Psoas muscle (tissue), 8 donors: ENCODE results near the gene TMEM255B. TPM values are rescaled to one million over a fixed set of nuclear protein-coding genes. Genes with fewer than 3 reads are reported as not detected.

Experiments
- ATAC-seq, 4 donors: fragments of 200-7000 bp; cut with Tn5 transposase; one replicate each; pipeline ENCODE4 v1.9.1; 2020; ENCODE audit warnings: moderate library complexity in 3 of 4, mild to moderate bottlenecking in 2 of 4
- DNase-seq, 2 donors: peaks; one replicate each; pipeline ENCODE4 v3.0.0-alpha.2; 2020
- H3K27ac ChIP-seq: fragments of 200-600 bp; one replicate; pipeline ENCODE4 v1.8.0; 2022
- H3K27me3 ChIP-seq, 3 donors: fragments of 200-600 bp in 1 of 3; one replicate each; pipeline versions ENCODE4 v1.6.1 to v1.8.0; 2013 to 2022; ENCODE audit warnings: low read length in 2 of 3, mild to moderate bottlenecking in 2 of 3, moderate library complexity in 1 of 3; ENCODE audit not compliant: insufficient read depth in 3 of 3
- H3K36me3 ChIP-seq, 2 donors: fragments of 200-600 bp in 1 of 2; one replicate each; pipeline versions ENCODE4 v1.6.1 to v1.8.0; 2013 to 2022; ENCODE audit warnings: low read depth in 1 of 2, mild to moderate bottlenecking in 1 of 2, moderate library complexity in 1 of 2; ENCODE audit not compliant: insufficient read depth in 1 of 2
- H3K4me1 ChIP-seq: fragments of 200-600 bp; one replicate; pipeline ENCODE4 v1.8.0; 2022
- H3K4me3 ChIP-seq: fragments of 200-600 bp; one replicate; pipeline ENCODE4 v1.8.0; 2022; ENCODE audit warnings: mild to moderate bottlenecking
- H3K9me3 ChIP-seq: fragments of 200-600 bp; one replicate; pipeline ENCODE4 v1.8.0; 2022
- CTCF ChIP-seq: fragments of 200-600 bp; IDR thresholded peaks from one replicate; pipeline ENCODE4 v1.8.0; 2022; ENCODE audit warnings: antibody characterized with exemption
- WGBS, 3 donors: extraction: QIAGEN DNeasy Blood & Tissue Kit; methylation state at CpG; one replicate each; pipeline versions ENCODE4 v1.1.6 to v1.1.7; 2013; 5-methylcytosine and 5-hydroxymethylcytosine counted together
- intact Hi-C, 2 donors: fragments of 100-400 bp; cut with DNase I; formaldehyde crosslinking; loops; one replicate each; pipeline versions ENCODE4 v1.11.0 to v1.14.2; 2022
- polyA plus RNA-seq, 3 donors: library from polyadenylated mRNA; stranded (reverse); fragments of 200-250 nt; gene quantifications; one replicate each; pipeline ENCODE4 v1.2.3, GENCODE V29; 2013
- total RNA-seq, 4 donors: library from RNA; stranded (reverse); fragmentation: NEBNext Ultra II Directional in 2 of 4; extraction: Animal tissue kit (Norgen Biotek cat#: 25700) in 2 of 4; gene quantifications; one replicate each; pipeline versions ENCODE4 v1.2.1 to v1.2.4, GENCODE V29; 2021 to 2023
- donor health status: healthy with polysubstance abuse.
- donor health status: DM: no; HTN: no; CAD: no; lungs with moderate emphysema.
- donor health status: Bipolar disorder and iron deficiency.
- donor health status: healthy.
- donor health status: DM: yes; HTN: yes; CAD: no.
- donor health status: DM: no; HTN: no; CAD: no.
- donor health status: DM: no; HTN: no; CAD: no.
- donor health status: DM: yes; HTN: yes; CAD: no.

Gene TMEM255B
- total and polyA plus RNA-seq, 7 donors: 0.45 to 5.1 (median 2.1) TPM

- TF ChIP-seq CTCF: no peak
- ATAC-seq (no peak), DNase-seq (no peak)
- Histone ChIP-seq H3K36me3 (peaks cover 0 to 9% of the 10 kb centered on the region in 2 donors), H3K27ac (no peak overlapping the region), H3K4me3 (no peak overlapping the region), H3K4me1 (peaks cover 61% of the 10 kb centered on the region), H3K9me3 (no peaks in the 10 kb centered on the region), H3K27me3 (no peaks in the 10 kb centered on the region)
- 96 to 98% (median 96%) methylated on average over 4 of the region's 4 CpGs for WGBS, 3 donors
- intact Hi-C loops: loop anchor here in 1 of 2 donors (5.0 to 10.0 kb wide), 3 partner anchors 37 to 88 kb away; no protein-coding TSS in a partner anchor
Measured at GRCh38 chr13:113859311-113860050, 100.5 kb downstream of the TMEM255B start.

DNA sequence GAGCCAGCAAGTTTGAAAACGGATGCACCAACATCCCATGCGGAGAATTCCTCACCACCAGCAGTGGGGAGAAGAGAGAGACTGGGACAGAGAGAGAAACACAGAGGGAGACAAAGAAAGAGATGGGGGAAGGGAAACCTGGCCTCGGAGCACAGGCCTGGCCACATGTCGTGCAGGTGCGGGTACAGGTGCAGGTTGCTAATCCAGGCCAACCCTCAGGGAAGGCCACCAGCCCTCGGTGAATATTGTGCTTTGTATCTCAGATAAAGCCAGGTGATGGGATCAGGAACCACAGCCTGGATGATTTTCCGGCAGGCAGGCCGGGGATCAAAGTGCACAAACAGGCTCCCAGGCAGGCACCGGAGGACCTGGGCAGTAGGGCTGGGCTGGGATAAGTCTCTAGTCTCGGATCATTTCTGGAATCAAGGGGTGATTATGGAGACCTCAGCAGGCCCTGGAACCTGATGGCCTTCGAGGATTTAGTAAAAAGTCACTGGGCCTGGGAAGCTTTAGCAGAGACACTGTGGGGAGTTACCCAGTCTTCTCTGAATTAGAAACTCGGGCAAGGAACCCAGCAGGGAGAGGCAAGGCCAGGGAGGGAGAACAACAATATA, 101.1 kb downstream of the TMEM255B start:
- no peak for TF ChIP-seq CTCF
- no peaks in the 10 kb centered on the region for H3K27me3 ChIP-seq
- H3K4me1 ChIP-seq: peaks cover 58% of the 10 kb centered on the region
- WGBS, 3 donors: 84 to 85% (median 84%) methylated on average over 12 of the region's 12 CpGs
- H3K27ac ChIP-seq: no peak overlapping the region
- no peak overlapping the region for H3K4me3 ChIP-seq
- no peaks in the 10 kb centered on the region for H3K9me3 ChIP-seq
- ATAC-seq: no peak
- DNase-seq: no peak
- peaks cover 0 to 9% of the 10 kb centered on the region in 2 donors for H3K36me3 ChIP-seq
- intact Hi-C loops: loop anchor here in 1 of 2 donors (5.0 to 10.0 kb wide), 3 partner anchors 38 to 87 kb away; no protein-coding TSS in a partner anchor

DNA sequence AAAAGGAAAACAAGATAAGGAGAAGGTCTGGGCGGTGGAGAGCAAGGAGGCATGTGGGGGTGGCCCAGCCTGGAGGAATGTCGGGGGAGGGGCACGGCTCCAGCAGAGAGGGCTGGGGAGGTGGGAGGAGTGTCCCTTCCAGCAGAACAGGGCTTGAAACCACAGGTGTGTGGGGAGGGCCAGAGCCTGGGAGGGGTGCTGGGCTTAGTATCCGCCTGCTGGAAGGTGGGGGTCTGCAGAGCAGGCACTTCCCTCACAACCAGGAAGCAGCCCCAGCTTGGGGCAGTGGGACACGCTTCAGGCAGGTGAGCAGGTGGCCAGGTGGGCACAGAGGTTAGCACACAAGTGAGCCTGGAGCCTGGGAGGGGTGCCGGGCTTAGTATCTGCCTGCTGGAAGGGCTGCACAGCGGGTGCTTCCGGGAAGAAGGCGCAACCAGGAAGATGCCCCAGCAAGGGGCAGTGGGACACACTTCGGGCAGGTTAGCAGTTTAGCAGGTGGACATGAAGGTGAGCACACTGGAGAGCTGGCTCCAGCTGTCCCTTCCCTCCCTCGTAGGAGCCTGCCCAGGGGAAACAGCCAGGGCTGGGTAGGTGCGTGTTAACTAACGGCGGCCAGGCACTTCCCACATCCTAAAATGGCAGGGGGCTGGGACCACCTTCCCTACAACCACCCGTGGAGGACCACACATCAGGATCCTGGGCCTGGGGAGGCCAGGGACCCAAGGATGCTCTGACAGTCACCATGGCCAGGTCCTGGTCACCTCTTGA, 101.8 kb downstream of the TMEM255B start:
- DNase-seq: no peak
- Histone ChIP-seq H3K36me3 (peaks cover 0 to 9% of the 10 kb centered on the region in 2 donors), H3K27me3 (no peaks in the 10 kb centered on the region), H3K9me3 (no peaks in the 10 kb centered on the region), H3K4me3 (peak overlapping the region; percentile 90), H3K27ac (peak overlapping the region; percentile 9), H3K4me1 (peaks cover 51% of the 10 kb centered on the region)
- 80 to 87% (median 82%) methylated on average over 15 of the region's 15 CpGs for WGBS, 3 donors
- no peak for TF ChIP-seq CTCF
- intact Hi-C loops: loop anchor here in 1 of 2 donors (5.0 to 10.0 kb wide), 3 partner anchors 39 to 86 kb away; no protein-coding TSS in a partner anchor
- no peak for ATAC-seq

DNA sequence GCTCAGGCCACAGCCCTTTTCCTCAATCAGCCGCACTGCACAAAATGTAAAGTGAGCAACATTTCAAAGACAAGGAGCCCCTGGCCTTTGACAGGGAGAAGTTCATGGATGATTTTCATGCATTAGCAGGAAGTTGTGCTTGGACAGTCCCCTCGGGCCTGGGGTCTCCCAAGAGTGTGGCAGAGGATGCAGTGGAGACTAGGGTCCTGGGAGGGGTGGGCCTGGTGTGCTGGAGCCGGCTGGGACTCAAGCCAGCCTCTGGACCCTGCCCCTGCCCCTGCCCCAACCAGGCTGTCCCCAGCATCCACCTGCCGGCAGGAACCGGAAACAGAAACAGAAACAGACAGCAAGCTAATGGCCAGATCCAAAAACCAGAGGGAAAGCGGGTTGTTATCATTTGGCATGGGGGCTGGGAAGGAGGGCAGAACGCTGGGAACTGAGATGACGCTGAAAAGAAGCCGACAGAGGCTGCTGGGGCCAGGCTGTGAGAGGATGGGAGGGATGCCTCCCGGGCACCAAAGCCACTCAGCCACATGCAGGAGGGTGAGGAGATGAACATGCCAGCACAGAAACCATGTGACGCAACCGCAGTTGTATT, 102.5 kb downstream of the TMEM255B start:
- DNase-seq: peak in 1 of 2 donors; percentile 48

More for the DNA sequence above, 102.5 kb downstream of the TMEM255B start:
- no peak for ATAC-seq
- Histone ChIP-seq H3K4me3 (peak overlapping the region; percentile 90), H3K27ac (no peak overlapping the region), H3K4me1 (peaks cover 44% of the 10 kb centered on the region), H3K27me3 (no peaks in the 10 kb centered on the region), H3K36me3 (peaks cover 0 to 9% of the 10 kb centered on the region in 2 donors), H3K9me3 (no peaks in the 10 kb centered on the region)
- 72 to 80% (median 73%) methylated on average over 12 of the region's 12 CpGs for WGBS, 3 donors
- intact Hi-C loops: loop anchor here (2.0 to 10.0 kb wide), 5 partner anchors 25 to 86 kb away; no protein-coding TSS in a partner anchor
- TF ChIP-seq CTCF: no peak
